ENCODE results near the gene FAM181B.

Gene FAM181B

GRCh38 chr11:82719361-82720105 lies 14.1 kb downstream of the FAM181B start:
- H2BK15ac ChIP-seq (ENCODE audit: low read length) = no peak overlapping the region
- no peak overlapping the region for H3K23ac ChIP-seq (ENCODE audit: low read depth, low read length, poor library complexity)
- H3K9me3 ChIP-seq (replicated peaks in 1 of 2; ENCODE audit: control insufficient read depth in 2 of 2, insufficient read depth in 1 of 2, low read depth in 1 of 2, low read length in 2 of 2) = no peaks in the 10 kb centered on the region
- DNase-seq (ENCODE audit: low spot score) = no peak
- H3K27me3 ChIP-seq (ENCODE audit: control insufficient read depth in 3 of 3, insufficient read depth in 3 of 3, low read depth in 1 of 3, low read length in 3 of 3) = peaks cover 0 to 11% (median 6%) of the 10 kb centered on the region in 3 experiments
- no peak overlapping the region for H2AFZ ChIP-seq (ENCODE audit: low read length)
- H4K91ac ChIP-seq (ENCODE audit: low read depth, low read length, poor library complexity) = no peak overlapping the region
- no peak overlapping the region for H3K4me3 ChIP-seq (ENCODE audit: low read length in 2 of 2)
- no peak overlapping the region for H3K4me2 ChIP-seq (ENCODE audit: insufficient read depth, low read length, poor library complexity, severe bottlenecking)
- H3K36me3 ChIP-seq (replicated peaks in 1 of 2; ENCODE audit: control insufficient read depth in 2 of 2, insufficient read depth in 2 of 2, low read length in 2 of 2) = no peaks in the 10 kb centered on the region
- H2AK5ac ChIP-seq (ENCODE audit: low read depth, low read length) = no peak overlapping the region
- H2BK12ac ChIP-seq (ENCODE audit: low read length) = no peak overlapping the region
- H4K8ac ChIP-seq (ENCODE audit: low read depth, low read length) = no peak overlapping the region
- H3K14ac ChIP-seq (ENCODE audit: low read length) = no peak overlapping the region
- no peaks in the 10 kb centered on the region for H3K79me1 ChIP-seq (ENCODE audit: low read depth, low read length)
- no peak overlapping the region for H2BK5ac ChIP-seq (ENCODE audit: low read length)
- H3K9ac ChIP-seq (ENCODE audit: low read depth, low read length, poor library complexity) = no peak overlapping the region
- H3K27ac ChIP-seq (replicated peaks; ENCODE audit: low read length) = no peak overlapping the region
- H3K4ac ChIP-seq (ENCODE audit: low read length) = no peak overlapping the region
- peaks cover 3 to 6% of the 10 kb centered on the region in 2 donors for H3K4me1 ChIP-seq (ENCODE audit: control insufficient read depth in 2 of 2, insufficient read depth in 1 of 2, low read depth in 1 of 2, low read length in 2 of 2)
- H3K18ac ChIP-seq (ENCODE audit: low read length) = no peak overlapping the region
- H2BK120ac ChIP-seq (ENCODE audit: low read depth, low read length) = no peak overlapping the region
- no CpG with 5 or more reads among the region's 5 CpGs for WGBS, 2 donors (ENCODE audit: extremely low coverage in 2 of 2, insufficient read length in 2 of 2, insufficient replicate concordance in 1 of 2)

DNA sequence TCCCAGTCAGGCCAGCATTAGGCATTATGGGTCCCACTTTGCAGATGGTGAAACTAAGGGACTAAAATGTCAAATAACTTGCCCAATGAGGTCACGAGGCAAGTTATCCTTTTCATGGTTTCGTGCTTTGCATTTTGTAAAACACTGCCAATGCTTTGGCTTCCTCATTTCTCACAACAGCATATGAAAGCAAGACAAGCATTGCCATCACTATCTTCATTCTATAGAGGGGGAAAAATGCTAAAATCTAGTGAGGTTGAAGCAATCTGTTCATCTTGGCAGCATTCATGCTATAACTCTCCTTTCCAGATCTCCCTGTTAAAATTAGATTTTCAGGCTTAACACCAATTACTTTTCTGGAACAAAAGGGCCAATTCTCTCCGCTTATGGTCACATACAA lies 14.8 kb downstream of the FAM181B start:
- DNase-seq (ENCODE audit: low spot score) = no peak
- no CpG with 5 or more reads among the region's 3 CpGs for WGBS, 2 donors (ENCODE audit: extremely low coverage in 2 of 2, insufficient read length in 2 of 2, insufficient replicate concordance in 1 of 2)
- peaks cover 0 to 11% (median 6%) of the 10 kb centered on the region in 3 experiments for H3K27me3 ChIP-seq (ENCODE audit: control insufficient read depth in 3 of 3, insufficient read depth in 3 of 3, low read depth in 1 of 3, low read length in 3 of 3)
- H3K27ac ChIP-seq (replicated peaks; ENCODE audit: low read length) = no peak overlapping the region
- no peak overlapping the region for H3K4me2 ChIP-seq (ENCODE audit: insufficient read depth, low read length, poor library complexity, severe bottlenecking)
- H4K91ac ChIP-seq (ENCODE audit: low read depth, low read length, poor library complexity) = no peak overlapping the region
- no peak overlapping the region for H3K14ac ChIP-seq (ENCODE audit: low read length)
- no peak overlapping the region for H4K8ac ChIP-seq (ENCODE audit: low read depth, low read length)
- H3K4ac ChIP-seq (ENCODE audit: low read length) = no peak overlapping the region
- no peak overlapping the region for H2AK5ac ChIP-seq (ENCODE audit: low read depth, low read length)
- H3K79me1 ChIP-seq (ENCODE audit: low read depth, low read length) = no peaks in the 10 kb centered on the region
- no peaks in the 10 kb centered on the region for H3K36me3 ChIP-seq (replicated peaks in 1 of 2; ENCODE audit: control insufficient read depth in 2 of 2, insufficient read depth in 2 of 2, low read length in 2 of 2)
- no peak overlapping the region for H2BK120ac ChIP-seq (ENCODE audit: low read depth, low read length)
- no peak overlapping the region for H2BK5ac ChIP-seq (ENCODE audit: low read length)
- H3K9ac ChIP-seq (ENCODE audit: low read depth, low read length, poor library complexity) = no peak overlapping the region
- H3K4me1 ChIP-seq (ENCODE audit: control insufficient read depth in 2 of 2, insufficient read depth in 1 of 2, low read depth in 1 of 2, low read length in 2 of 2) = peaks cover 3 to 6% of the 10 kb centered on the region in 2 donors
- H2BK15ac ChIP-seq (ENCODE audit: low read length) = no peak overlapping the region
- no peak overlapping the region for H3K4me3 ChIP-seq (ENCODE audit: low read length in 2 of 2)
- no peaks in the 10 kb centered on the region for H3K9me3 ChIP-seq (replicated peaks in 1 of 2; ENCODE audit: control insufficient read depth in 2 of 2, insufficient read depth in 1 of 2, low read depth in 1 of 2, low read length in 2 of 2)
- H2AFZ ChIP-seq (ENCODE audit: low read length) = no peak overlapping the region
- no peak overlapping the region for H3K23ac ChIP-seq (ENCODE audit: low read depth, low read length, poor library complexity)
- no peak overlapping the region for H3K18ac ChIP-seq (ENCODE audit: low read length)
- H2BK12ac ChIP-seq (ENCODE audit: low read length) = no peak overlapping the region

- no peak overlapping the region for H4K8ac ChIP-seq (ENCODE audit: low read depth, low read length)
- peaks cover 3 to 6% of the 10 kb centered on the region in 2 donors for H3K4me1 ChIP-seq (ENCODE audit: control insufficient read depth in 2 of 2, insufficient read depth in 1 of 2, low read depth in 1 of 2, low read length in 2 of 2)
- H3K23ac ChIP-seq (ENCODE audit: low read depth, low read length, poor library complexity) = no peak overlapping the region
- no peak overlapping the region for H2BK5ac ChIP-seq (ENCODE audit: low read length)
- peak; percentile 57 for DNase-seq (ENCODE audit: low spot score)
- no peak overlapping the region for H3K4me3 ChIP-seq (ENCODE audit: low read length in 2 of 2)
- H3K9me3 ChIP-seq (replicated peaks in 1 of 2; ENCODE audit: control insufficient read depth in 2 of 2, insufficient read depth in 1 of 2, low read depth in 1 of 2, low read length in 2 of 2) = no peaks in the 10 kb centered on the region
- no peak overlapping the region for H3K27ac ChIP-seq (replicated peaks; ENCODE audit: low read length)
- no peak overlapping the region for H4K91ac ChIP-seq (ENCODE audit: low read depth, low read length, poor library complexity)
- no peak overlapping the region for H3K9ac ChIP-seq (ENCODE audit: low read depth, low read length, poor library complexity)
- H2BK15ac ChIP-seq (ENCODE audit: low read length) = no peak overlapping the region
- H3K27me3 ChIP-seq (ENCODE audit: control insufficient read depth in 3 of 3, insufficient read depth in 3 of 3, low read depth in 1 of 3, low read length in 3 of 3) = peaks cover 0 to 7% (median 6%) of the 10 kb centered on the region in 3 experiments
- H3K14ac ChIP-seq (ENCODE audit: low read length) = no peak overlapping the region
- H3K4me2 ChIP-seq (ENCODE audit: insufficient read depth, low read length, poor library complexity, severe bottlenecking) = no peak overlapping the region
- no peak overlapping the region for H2BK120ac ChIP-seq (ENCODE audit: low read depth, low read length)
- H2AK5ac ChIP-seq (ENCODE audit: low read depth, low read length) = no peak overlapping the region
- no peaks in the 10 kb centered on the region for H3K79me1 ChIP-seq (ENCODE audit: low read depth, low read length)
- no CpG with 5 or more reads among the region's 5 CpGs for WGBS, 2 donors (ENCODE audit: extremely low coverage in 2 of 2, insufficient read length in 2 of 2, insufficient replicate concordance in 1 of 2)
- H3K4ac ChIP-seq (ENCODE audit: low read length) = no peak overlapping the region
- H2AFZ ChIP-seq (ENCODE audit: low read length) = peak overlapping the region; percentile 78
- no peak overlapping the region for H3K18ac ChIP-seq (ENCODE audit: low read length)
- H3K36me3 ChIP-seq (replicated peaks in 1 of 2; ENCODE audit: control insufficient read depth in 2 of 2, insufficient read depth in 2 of 2, low read length in 2 of 2) = no peaks in the 10 kb centered on the region
- no peak overlapping the region for H2BK12ac ChIP-seq (ENCODE audit: low read length)
Observed at GRCh38 chr11:82718307-82718706, 15.4 kb downstream of the FAM181B start.

DNA sequence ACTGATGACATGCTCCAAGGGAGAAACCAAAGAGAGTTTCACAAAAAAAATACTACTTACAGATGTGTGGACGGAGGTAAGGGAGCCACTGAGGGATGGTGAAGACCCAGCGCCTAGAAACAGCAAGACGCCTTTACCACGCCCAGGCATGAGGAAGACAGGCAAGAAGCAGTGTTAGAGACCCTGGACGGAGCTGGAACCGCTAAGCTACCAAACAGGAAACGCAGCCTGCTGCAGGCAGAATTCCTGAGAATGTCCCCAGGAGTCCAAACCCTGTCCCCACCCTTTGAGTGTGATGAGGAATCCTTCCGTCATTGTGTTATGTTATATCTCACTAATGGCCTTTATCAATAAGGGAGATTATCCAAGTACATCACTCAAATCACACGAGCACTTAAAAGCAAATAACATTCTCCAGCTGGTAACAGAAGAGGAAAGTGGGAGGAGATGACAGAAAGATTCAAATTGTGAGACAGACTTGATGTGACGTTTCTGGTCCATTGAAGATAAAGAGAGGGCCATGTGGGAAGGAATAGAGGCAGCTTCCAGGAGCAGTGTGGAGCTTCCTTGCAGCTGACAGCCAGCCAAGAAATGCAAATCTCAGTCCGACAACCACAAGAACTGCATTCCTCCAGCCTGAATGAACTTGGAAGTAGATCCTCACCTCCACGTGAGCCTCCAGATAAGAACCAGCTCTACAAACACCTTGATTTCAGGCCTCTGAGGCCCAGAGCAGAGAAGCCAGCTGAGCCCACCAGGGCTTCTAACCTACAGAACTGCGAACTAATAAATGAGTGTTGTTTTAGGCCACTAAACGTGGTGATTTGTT lies 19.1 kb downstream of the FAM181B start:
- no peak overlapping the region for H2AFZ ChIP-seq (ENCODE audit: low read length)
- no peak overlapping the region for H2BK15ac ChIP-seq (ENCODE audit: low read length)
- no peaks in the 10 kb centered on the region for H3K79me1 ChIP-seq (ENCODE audit: low read depth, low read length)
- H3K27ac ChIP-seq (replicated peaks; ENCODE audit: low read length) = no peak overlapping the region
- peaks cover 0 to 3% (median 2%) of the 10 kb centered on the region in 3 experiments for H3K27me3 ChIP-seq (ENCODE audit: control insufficient read depth in 3 of 3, insufficient read depth in 3 of 3, low read depth in 1 of 3, low read length in 3 of 3)
- no peak overlapping the region for H3K4me2 ChIP-seq (ENCODE audit: insufficient read depth, low read length, poor library complexity, severe bottlenecking)
- no peak overlapping the region for H3K4me3 ChIP-seq (ENCODE audit: low read length in 2 of 2)
- no peak overlapping the region for H2BK12ac ChIP-seq (ENCODE audit: low read length)
- no peak overlapping the region for H3K9ac ChIP-seq (ENCODE audit: low read depth, low read length, poor library complexity)
- H3K4ac ChIP-seq (ENCODE audit: low read length) = no peak overlapping the region
- DNase-seq (ENCODE audit: low spot score) = no peak
- peaks cover 0 to 3% of the 10 kb centered on the region in 2 donors for H3K4me1 ChIP-seq (ENCODE audit: control insufficient read depth in 2 of 2, insufficient read depth in 1 of 2, low read depth in 1 of 2, low read length in 2 of 2)
- no peak overlapping the region for H4K8ac ChIP-seq (ENCODE audit: low read depth, low read length)
- H2BK120ac ChIP-seq (ENCODE audit: low read depth, low read length) = no peak overlapping the region
- H2BK5ac ChIP-seq (ENCODE audit: low read length) = no peak overlapping the region
- no peaks in the 10 kb centered on the region for H3K9me3 ChIP-seq (replicated peaks in 1 of 2; ENCODE audit: control insufficient read depth in 2 of 2, insufficient read depth in 1 of 2, low read depth in 1 of 2, low read length in 2 of 2)
- no peaks in the 10 kb centered on the region for H3K36me3 ChIP-seq (replicated peaks in 1 of 2; ENCODE audit: control insufficient read depth in 2 of 2, insufficient read depth in 2 of 2, low read length in 2 of 2)
- H4K91ac ChIP-seq (ENCODE audit: low read depth, low read length, poor library complexity) = no peak overlapping the region
- no peak overlapping the region for H3K23ac ChIP-seq (ENCODE audit: low read depth, low read length, poor library complexity)
- H3K14ac ChIP-seq (ENCODE audit: low read length) = no peak overlapping the region
- no peak overlapping the region for H2AK5ac ChIP-seq (ENCODE audit: low read depth, low read length)
- no peak overlapping the region for H3K18ac ChIP-seq (ENCODE audit: low read length)
- WGBS, 2 donors (ENCODE audit: extremely low coverage in 2 of 2, insufficient read length in 2 of 2, insufficient replicate concordance in 1 of 2) = no CpG with 5 or more reads among the region's 14 CpGs
